Naive B cell (primary cell): ENCODE measurements around the gene TMC3. TPM values are rescaled to one million over a fixed set of nuclear protein-coding genes. Genes with fewer than 3 reads are reported as not detected.
A peak's percentile ranks its signal among the peaks of the same experiment; 100 is the strongest.

Experiments
- ATAC-seq, 2 donors: fragments of 150-1000 bp; cut with Tn5 transposase; 2 replicates each; pipeline ENCODE4 v1.10.0; 2021; ENCODE audit warnings: low read depth in 2 of 2, mild to moderate bottlenecking in 2 of 2, moderate library complexity in 2 of 2
- DNase-seq: peaks from one replicate; pipeline ENCODE4 v3.0.0; 2022
- H3K27ac Mint-ChIP-seq, 6 donors: one replicate each; pipeline ENCODE4 v1.8.0; 2020 to 2022; ENCODE audit warnings: mild to moderate bottlenecking in 6 of 6, mixed read lengths in 6 of 6, moderate library complexity in 5 of 6, inconsistent platforms in 2 of 6
- H3K27me3 Mint-ChIP-seq, 3 donors: one replicate each; pipeline ENCODE4 v1.8.0; 2021 to 2022; ENCODE audit warnings: mixed read lengths in 3 of 3, mild to moderate bottlenecking in 1 of 3
- H3K36me3 Mint-ChIP-seq, 2 donors: one replicate each; pipeline ENCODE4 v1.8.0; 2020 to 2022; ENCODE audit warnings: mixed read lengths in 2 of 2, inconsistent platforms in 1 of 2, mild to moderate bottlenecking in 1 of 2
- H3K4me1 Mint-ChIP-seq, 3 donors: one replicate each; pipeline ENCODE4 v1.8.0; 2020 to 2022; ENCODE audit warnings: mixed read lengths in 3 of 3, inconsistent platforms in 1 of 3, mild to moderate bottlenecking in 1 of 3, moderate library complexity in 1 of 3
- H3K4me3 Mint-ChIP-seq, 8 donors: one replicate each; pipeline ENCODE4 v1.8.0; 2020 to 2022; ENCODE audit warnings: mild to moderate bottlenecking in 8 of 8, mixed read lengths in 8 of 8, moderate library complexity in 8 of 8, inconsistent platforms in 2 of 8
- H3K9me3 Mint-ChIP-seq, 7 donors: one replicate each; pipeline ENCODE4 v1.8.0; 2020 to 2022; ENCODE audit warnings: mixed read lengths in 7 of 7, mild to moderate bottlenecking in 5 of 7, inconsistent platforms in 2 of 7, moderate library complexity in 1 of 7
- polyA plus RNA-seq, 6 donors: library from polyadenylated mRNA; unstranded; fragments of 300-500 nt; fragmentation: Illumina TruSeq; gene quantifications; one replicate each; pipeline ENCODE4 v1.2.3, GENCODE V29; 2021; ENCODE audit warnings: low read depth in 6 of 6

Gene TMC3
- polyA plus RNA-seq, 6 donors from 2014 or later: not detected

DNA sequence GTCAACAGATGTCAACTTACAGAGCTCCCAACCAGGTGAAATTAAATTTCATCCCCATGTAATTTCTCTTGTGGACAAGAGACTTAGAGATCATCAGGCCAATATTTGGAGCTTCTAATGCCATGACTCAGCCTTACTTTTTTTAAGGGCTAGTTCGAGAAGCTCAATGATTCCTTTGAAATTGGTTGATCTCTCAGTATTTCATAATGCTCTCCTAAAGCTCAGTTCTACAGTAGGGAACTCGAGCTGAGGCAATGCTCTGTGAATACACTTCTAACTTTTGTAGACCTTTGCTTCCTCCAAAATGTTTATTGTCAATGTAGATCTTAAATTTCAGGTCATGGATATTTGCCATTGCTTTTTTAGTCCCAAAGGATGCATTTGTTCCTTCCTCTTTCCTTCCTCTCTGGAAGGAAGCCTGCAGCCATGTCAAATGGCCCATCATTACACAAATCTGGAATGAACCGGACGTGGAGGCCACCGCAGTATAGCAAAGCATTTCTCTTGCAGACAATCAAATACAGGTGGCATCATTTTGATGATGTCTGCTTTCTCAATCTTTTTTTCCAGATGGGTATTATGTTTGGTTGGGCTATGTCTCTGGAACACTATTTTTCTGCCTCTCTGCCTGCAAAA, 78.4 kb downstream of the TMC3 start:
- H3K4me1 Mint-ChIP-seq: peaks cover 81 to 92% (median 91%) of the 10 kb centered on the region in 3 donors
- H3K4me3 Mint-ChIP-seq: peak overlapping the region; percentile 98 to 100 (median 100)
- H3K27ac Mint-ChIP-seq: peak overlapping the region; percentile 98 to 100 (median 100)
- ATAC-seq (no peak), DNase-seq (no peak)
- peaks cover 18 to 49% of the 10 kb centered on the region in 2 donors for H3K36me3 Mint-ChIP-seq
- no peaks in the 10 kb centered on the region for H3K27me3 Mint-ChIP-seq
- H3K9me3 Mint-ChIP-seq: no peaks in the 10 kb centered on the region

DNA sequence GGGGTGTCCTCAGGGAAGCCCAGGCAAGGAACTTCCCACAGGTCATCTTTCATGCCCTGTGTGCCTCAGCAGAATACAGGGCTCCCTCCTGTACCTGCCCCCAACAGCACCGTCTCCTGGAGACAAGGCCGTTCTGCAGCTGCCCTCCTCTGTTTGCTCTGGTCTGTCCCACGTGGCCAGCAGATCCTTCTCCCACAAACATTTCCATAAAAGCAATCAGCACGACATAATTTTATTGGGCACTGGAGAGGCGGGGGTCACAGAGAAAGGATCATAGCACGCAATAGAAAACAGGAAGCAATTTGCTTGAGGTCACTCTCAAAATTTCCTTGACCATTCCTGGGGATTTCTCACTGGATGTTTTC, 79.5 kb downstream of the TMC3 start:
- Mint-ChIP-seq H3K4me3 (peak overlapping the region; percentile 94 to 100 (median 100)), H3K36me3 (peaks cover 12 to 40% of the 10 kb centered on the region in 2 donors), H3K27ac (peak overlapping the region; percentile 98 to 100 (median 100)), H3K27me3 (no peaks in the 10 kb centered on the region), H3K4me1 (peaks cover 77 to 92% (median 91%) of the 10 kb centered on the region in 3 donors), H3K9me3 (no peaks in the 10 kb centered on the region)
- DNase-seq: no peak
- no peak for ATAC-seq

DNA sequence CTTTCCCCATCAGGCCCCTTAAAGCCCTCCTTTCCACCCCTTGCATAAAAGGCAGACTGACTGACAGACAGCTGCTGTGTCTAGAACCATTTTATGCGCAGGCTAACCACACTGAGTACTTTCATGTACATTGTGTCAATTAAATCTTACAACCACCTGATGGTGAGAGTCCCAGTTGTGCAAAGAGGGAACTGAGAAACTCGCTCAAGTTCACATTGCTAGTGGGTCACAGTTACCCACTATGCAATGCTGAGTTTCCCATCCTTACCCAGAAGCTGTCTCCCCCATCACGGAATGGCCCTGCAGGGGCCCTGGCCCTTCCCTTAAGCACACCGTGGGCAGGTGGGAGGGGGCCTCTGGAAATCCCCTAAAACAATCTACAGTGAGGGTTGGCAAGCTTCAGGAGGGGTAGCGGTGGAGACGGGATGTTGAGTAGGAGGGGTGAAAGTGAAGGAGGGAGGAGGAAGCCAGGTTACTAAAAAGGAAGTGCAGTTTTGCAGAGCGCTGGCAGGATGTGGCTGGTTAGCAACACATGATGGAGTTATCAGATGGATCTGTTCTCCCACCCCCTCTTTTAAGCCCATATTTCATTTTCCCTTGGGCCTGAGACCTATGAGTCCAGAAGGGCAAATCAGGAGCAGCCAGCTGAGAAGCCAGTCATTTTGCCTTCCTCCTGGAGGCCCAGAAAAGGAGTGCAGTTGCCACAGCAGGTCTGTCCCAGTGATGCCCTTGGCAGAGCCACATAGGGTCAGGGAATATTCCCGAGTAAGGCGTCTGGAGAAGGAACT, 80.1 kb downstream of the TMC3 start:
- Mint-ChIP-seq H3K27me3 (no peaks in the 10 kb centered on the region), H3K4me3 (peak overlapping the region; percentile 94 to 100 (median 100)), H3K9me3 (no peaks in the 10 kb centered on the region), H3K27ac (peak overlapping the region; percentile 98 to 100 (median 100)), H3K36me3 (peaks cover 12 to 34% of the 10 kb centered on the region in 2 donors), H3K4me1 (peaks cover 76 to 92% (median 91%) of the 10 kb centered on the region in 3 donors)
- DNase-seq (peak; percentile 95), ATAC-seq (peak; percentile 70 to 71)

DNA sequence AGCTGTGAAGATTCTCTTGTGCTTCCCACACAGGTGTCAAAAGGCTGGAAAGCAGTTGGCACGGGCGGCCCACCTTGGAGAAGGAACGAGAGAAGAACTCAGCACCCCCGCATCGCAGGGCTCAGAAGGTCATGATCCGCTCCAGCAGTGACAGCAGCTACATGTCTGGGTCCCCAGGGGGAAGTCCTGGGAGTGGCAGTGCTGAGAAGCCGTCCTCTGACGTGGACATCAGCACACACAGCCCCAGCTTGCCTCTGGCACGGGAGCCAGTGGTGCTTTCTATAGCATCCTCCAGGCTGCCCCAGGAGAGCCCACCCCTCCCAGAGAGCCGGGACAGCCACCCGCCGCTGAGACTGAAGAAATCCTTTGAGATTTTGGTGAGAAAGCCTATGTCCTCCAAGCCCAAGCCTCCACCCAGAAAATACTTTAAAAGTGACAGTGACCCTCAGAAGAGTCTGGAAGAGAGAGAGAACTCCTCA, 81.5 kb downstream of the TMC3 start:
- ATAC-seq (peak; percentile 59 to 60), DNase-seq (peak; percentile 93)
- Mint-ChIP-seq H3K4me3 (peak overlapping the region; percentile 94 to 100 (median 100)), H3K27ac (peak overlapping the region; percentile 98 to 100 (median 100)), H3K36me3 (peaks cover 10 to 20% of the 10 kb centered on the region in 2 donors), H3K4me1 (peaks cover 75 to 91% (median 91%) of the 10 kb centered on the region in 3 donors), H3K27me3 (no peaks in the 10 kb centered on the region), H3K9me3 (peaks cover 0 to 5% (median 0%) of the 10 kb centered on the region in 7 donors)

DNA sequence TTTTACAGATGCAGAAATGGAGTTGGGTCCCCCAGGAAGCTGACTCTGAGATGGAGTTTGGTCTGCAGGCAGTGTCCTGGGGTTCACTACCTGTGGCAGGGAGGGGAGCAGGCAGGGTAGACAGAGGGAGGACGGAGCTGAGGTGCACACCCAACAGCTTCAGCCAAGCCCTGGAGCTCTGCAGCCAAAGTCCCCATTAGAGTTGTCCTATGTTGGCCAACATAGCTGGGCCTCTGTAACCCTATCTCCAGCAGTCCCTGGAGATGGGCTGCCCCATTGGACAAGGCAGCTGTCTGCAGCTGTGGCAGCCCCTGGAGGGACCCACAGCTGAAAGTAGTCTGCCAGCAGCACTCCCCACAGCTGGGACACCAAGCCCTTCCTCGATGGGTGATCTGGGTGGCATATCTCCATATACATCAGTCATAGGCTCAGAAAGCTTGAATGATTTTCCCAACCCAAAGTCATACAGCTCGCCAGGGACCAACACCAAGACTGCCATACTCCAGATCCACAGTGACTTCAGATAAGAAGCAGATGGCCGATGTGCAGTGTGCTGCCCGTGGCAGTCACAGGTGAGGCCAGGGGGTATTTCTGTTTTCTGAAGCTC, 82.0 kb downstream of the TMC3 start:
- peaks cover 0 to 6% (median 0%) of the 10 kb centered on the region in 7 donors for H3K9me3 Mint-ChIP-seq
- DNase-seq (no peak), ATAC-seq (no peak)
- peaks cover 74 to 95% (median 89%) of the 10 kb centered on the region in 3 donors for H3K4me1 Mint-ChIP-seq
- peak overlapping the region; percentile 98 to 100 (median 100) for H3K27ac Mint-ChIP-seq
- peak overlapping the region; percentile 94 to 100 (median 100) for H3K4me3 Mint-ChIP-seq
- H3K27me3 Mint-ChIP-seq: no peaks in the 10 kb centered on the region
- peaks cover 5 to 15% of the 10 kb centered on the region in 2 donors for H3K36me3 Mint-ChIP-seq

DNA sequence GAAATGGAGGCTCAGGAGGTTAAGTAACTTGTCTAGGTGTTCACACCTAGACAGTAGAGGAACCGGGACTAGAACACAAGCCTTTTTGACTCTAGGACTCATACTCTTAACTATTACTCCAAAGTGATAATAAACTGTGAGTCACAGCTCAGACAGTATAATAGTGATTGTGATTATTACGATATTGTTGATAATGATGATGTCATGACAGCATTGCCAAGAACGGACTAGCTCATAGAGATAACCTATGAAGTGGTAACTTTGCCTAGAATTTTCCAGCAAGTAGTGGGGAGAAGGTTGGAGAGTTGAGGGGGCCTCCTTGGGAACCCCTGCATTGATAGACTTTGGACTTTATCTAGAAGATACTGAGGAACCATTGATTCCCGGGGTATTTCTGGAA, 84.1 kb downstream of the TMC3 start:
- no peaks in the 10 kb centered on the region for H3K27me3 Mint-ChIP-seq
- peaks cover 0 to 10% (median 0%) of the 10 kb centered on the region in 7 donors for H3K9me3 Mint-ChIP-seq
- peaks cover 3 to 4% of the 10 kb centered on the region in 2 donors for H3K36me3 Mint-ChIP-seq
- ATAC-seq (no peak), DNase-seq (no peak)
- peaks cover 74 to 96% (median 89%) of the 10 kb centered on the region in 3 donors for H3K4me1 Mint-ChIP-seq
- peak overlapping the region; percentile 90 to 100 (median 99) for H3K27ac Mint-ChIP-seq
- H3K4me3 Mint-ChIP-seq: peak overlapping the region in 3 of 8 donors; percentile 10 to 66 (median 44)

DNA sequence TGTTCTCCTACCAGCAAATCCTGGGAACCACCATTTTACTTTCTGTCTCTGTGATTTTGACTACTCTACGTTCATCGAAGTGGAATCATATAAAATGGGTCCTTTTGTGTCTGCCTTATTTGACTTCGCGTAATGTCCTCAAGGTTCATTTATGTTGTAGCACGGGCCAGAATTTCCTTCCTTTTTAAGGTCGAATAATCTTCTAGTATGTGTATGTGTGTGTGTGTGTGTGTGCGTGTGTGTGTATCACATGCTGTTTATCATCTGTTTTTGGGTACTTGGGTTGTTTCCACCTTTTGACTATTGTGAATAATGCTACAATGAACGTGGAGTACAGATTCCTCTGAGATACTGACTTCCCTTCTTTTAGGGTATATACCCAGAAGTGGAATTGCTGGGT, 85.4 kb downstream of the TMC3 start:
- Mint-ChIP-seq H3K27ac (peak overlapping the region; percentile 99 to 100 (median 99)), H3K9me3 (peaks cover 0 to 10% (median 0%) of the 10 kb centered on the region in 7 donors), H3K36me3 (peaks cover 0 to 4% of the 10 kb centered on the region in 2 donors), H3K27me3 (no peaks in the 10 kb centered on the region), H3K4me1 (peaks cover 69 to 95% (median 84%) of the 10 kb centered on the region in 3 donors), H3K4me3 (peak overlapping the region in 7 of 8 donors; percentile 21 to 78 (median 60))
- DNase-seq (peak; percentile 66), ATAC-seq (peak; percentile 4 to 14)

DNA sequence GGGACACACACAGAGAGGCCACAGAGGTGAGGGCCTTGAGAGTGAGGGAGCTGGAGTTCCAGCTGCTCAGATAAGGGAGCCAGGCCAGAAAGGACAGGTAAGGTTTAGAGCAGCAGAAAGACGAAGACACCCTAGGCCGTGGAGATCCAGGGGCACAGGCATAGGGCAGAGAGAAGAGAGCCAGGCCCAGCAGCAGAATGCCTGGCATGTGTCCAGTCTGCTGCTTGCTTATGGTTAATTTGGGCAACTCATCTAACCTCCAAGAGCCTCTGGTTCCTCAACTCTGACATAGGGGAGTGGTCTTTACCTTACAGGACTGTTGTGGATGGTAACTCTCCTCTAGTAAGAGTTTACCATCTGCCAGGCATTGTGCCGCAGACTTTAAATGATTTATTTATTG, 86.0 kb downstream of the TMC3 start:
- Mint-ChIP-seq H3K9me3 (peaks cover 0 to 10% (median 0%) of the 10 kb centered on the region in 7 donors), H3K36me3 (peaks cover 0 to 4% of the 10 kb centered on the region in 2 donors), H3K27ac (peak overlapping the region; percentile 99 to 100 (median 99)), H3K4me3 (peak overlapping the region in 7 of 8 donors; percentile 17 to 86 (median 75)), H3K4me1 (peaks cover 67 to 92% (median 79%) of the 10 kb centered on the region in 3 donors), H3K27me3 (no peaks in the 10 kb centered on the region)
- ATAC-seq: no peak
- no peak for DNase-seq

DNA sequence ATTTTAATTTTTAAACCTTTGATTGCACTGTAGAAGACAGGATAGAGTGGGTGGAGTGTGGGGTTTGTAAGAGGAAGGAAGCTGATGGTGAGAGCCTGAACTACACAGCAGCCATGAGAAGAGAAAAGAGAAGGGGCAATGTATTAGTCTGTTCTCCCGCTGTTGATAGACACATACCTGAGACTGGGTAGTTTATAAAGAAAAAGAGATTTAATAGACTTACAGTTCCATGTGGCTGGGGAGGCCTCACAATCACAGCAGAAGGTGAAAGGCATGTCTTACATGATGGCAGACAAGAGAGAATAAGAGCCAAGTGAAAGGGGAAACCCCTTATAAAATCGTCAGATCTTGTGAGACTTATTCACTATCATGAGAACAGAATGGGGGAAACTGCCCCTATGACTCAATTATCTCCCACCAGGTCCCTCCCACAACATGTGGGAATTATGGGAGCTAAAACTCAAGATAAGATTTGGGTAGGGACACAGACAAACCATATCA, 87.3 kb downstream of the TMC3 start:
- peak; percentile 78 to 86 for ATAC-seq
- peak overlapping the region; percentile 63 to 89 (median 84) for H3K4me3 Mint-ChIP-seq
- peaks cover 0 to 4% of the 10 kb centered on the region in 2 donors for H3K36me3 Mint-ChIP-seq
- H3K9me3 Mint-ChIP-seq: peaks cover 0 to 10% (median 0%) of the 10 kb centered on the region in 7 donors
- DNase-seq: peak; percentile 77
- peaks cover 63 to 79% (median 71%) of the 10 kb centered on the region in 3 donors for H3K4me1 Mint-ChIP-seq
- H3K27me3 Mint-ChIP-seq: no peaks in the 10 kb centered on the region
- H3K27ac Mint-ChIP-seq: peak overlapping the region; percentile 99 to 100 (median 99)

DNA sequence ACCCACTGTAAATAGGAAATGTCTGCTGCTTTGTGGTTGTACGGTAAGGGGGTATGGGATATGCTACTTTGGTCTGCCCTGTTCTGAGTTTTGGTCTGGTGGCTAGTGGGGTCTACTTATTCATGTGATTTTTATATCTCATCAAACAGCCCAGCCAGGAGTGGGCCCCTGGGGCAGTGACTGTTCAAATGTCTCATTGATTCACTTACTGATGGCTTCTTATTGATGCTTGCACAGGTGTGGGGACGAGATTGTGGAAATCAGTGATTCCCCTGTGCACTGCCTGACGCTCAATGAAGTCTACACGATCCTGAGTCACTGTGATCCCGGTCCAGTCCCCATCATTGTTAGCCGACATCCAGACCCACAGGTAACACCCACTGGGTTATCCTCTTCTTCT, 88.6 kb downstream of the TMC3 start:
- H3K4me1 Mint-ChIP-seq: peaks cover 66 to 78% (median 67%) of the 10 kb centered on the region in 3 donors
- no peaks in the 10 kb centered on the region for H3K27me3 Mint-ChIP-seq
- peaks cover 0 to 4% of the 10 kb centered on the region in 2 donors for H3K36me3 Mint-ChIP-seq
- ATAC-seq: no peak
- H3K9me3 Mint-ChIP-seq: peaks cover 0 to 10% (median 0%) of the 10 kb centered on the region in 7 donors
- DNase-seq: peak; percentile 55
- H3K4me3 Mint-ChIP-seq: peak overlapping the region; percentile 63 to 89 (median 78)
- peak overlapping the region; percentile 99 to 100 (median 99) for H3K27ac Mint-ChIP-seq

DNA sequence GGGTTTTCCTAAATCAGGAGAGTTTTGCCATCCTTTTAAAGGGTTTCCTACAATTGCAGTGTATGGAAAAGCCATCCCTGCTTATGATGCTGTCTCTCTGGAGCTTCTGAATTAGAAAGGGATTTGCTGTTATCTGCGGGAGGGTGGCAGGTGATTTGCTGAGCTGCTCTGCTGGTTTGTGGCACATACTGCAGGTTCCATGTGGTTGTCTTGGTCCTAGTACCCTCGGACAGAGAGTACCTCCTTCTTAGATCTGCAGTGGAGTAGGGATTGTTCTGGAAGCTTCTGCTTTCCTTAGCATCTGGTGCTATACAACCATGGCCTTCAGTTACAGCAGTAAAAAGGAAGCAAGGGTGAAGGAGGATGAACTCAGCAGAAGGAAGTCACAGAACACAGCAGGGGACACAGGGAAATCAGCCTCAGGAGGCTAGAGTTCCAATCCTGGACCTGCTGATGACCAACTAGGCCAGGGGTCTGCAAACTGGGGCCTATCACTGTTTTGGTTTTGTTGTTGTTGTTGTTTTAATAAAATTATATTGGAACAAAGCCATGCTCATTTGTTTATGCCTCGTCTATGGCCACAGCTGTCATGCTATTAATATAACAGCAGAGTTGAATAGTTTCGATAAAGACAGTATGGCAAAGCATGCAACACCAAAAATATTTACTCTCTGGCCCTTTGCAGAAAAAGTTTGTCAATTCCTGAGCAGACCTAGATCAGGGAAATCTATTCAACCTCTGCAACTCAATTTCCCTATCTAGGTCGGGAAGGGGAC, 89.6 kb downstream of the TMC3 start:
- Mint-ChIP-seq H3K9me3 (peaks cover 0 to 10% (median 0%) of the 10 kb centered on the region in 7 donors), H3K27me3 (no peaks in the 10 kb centered on the region), H3K27ac (peak overlapping the region; percentile 33 to 100 (median 99)), H3K4me1 (peaks cover 61 to 68% (median 65%) of the 10 kb centered on the region in 3 donors), H3K4me3 (peak overlapping the region; percentile 30 to 89 (median 76)), H3K36me3 (peaks cover 0 to 4% of the 10 kb centered on the region in 2 donors)
- DNase-seq (no peak), ATAC-seq (no peak)

DNA sequence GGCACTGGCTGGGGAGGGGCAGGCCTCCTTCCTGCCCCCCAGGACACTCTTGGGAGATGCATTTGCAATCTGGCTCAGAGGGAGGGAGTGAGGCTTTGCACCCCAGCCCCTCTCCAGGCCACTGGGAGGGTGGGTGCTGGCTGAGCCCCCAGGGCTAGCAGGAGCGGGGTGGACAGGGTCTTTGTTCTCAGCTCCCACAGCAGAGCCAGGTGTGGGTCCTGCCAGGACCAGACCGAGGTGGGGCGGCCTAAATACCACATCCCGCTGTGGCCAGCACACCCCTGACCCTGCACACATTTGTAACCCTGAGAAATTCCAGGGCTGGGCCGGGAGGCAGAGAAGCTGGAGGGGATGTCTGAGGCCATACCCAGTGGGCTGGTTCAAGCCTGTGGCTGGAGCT, 91.1 kb downstream of the TMC3 start:
- Mint-ChIP-seq H3K4me1 (peaks cover 51 to 54% (median 53%) of the 10 kb centered on the region in 3 donors), H3K9me3 (peaks cover 0 to 6% (median 1%) of the 10 kb centered on the region in 7 donors), H3K27ac (peak overlapping the region in 4 of 6 donors; percentile 15 to 84 (median 64)), H3K4me3 (no peak overlapping the region), H3K27me3 (no peaks in the 10 kb centered on the region), H3K36me3 (peaks cover 0 to 4% of the 10 kb centered on the region in 2 donors)
- DNase-seq: no peak
- no peak for ATAC-seq
